Right lobe of liver (tissue), 4 donors: Measurements from ENCODE around the gene RABEP2.

Source experiments
- POLR2A ChIP-seq: fragments of 450-650 bp; IDR thresholded peaks from one replicate; pipeline ENCODE4 v1.6.1; 2017; ENCODE audit warnings: antibody characterized with exemption, mild to moderate bottlenecking
- TF ChIP-seq, protein P1 (sequence below), 4 donors: fragments of 200-600 bp in 3 of 4; fragments of 450-650 bp in 1 of 4; IDR thresholded peaks; one replicate each; pipeline versions ENCODE4 v1.5.1 to v1.8.0; 2016 to 2022; ENCODE audit warnings: antibody characterized with exemption in 4 of 4, mild to moderate bottlenecking in 2 of 4
- donor health status: DM: no; HTN: no; CAD: no.
- donor health status: DM: no; HTN: no; CAD: no.
- donor health status: DM: no; HTN: yes; CAD: no.

DNA sequence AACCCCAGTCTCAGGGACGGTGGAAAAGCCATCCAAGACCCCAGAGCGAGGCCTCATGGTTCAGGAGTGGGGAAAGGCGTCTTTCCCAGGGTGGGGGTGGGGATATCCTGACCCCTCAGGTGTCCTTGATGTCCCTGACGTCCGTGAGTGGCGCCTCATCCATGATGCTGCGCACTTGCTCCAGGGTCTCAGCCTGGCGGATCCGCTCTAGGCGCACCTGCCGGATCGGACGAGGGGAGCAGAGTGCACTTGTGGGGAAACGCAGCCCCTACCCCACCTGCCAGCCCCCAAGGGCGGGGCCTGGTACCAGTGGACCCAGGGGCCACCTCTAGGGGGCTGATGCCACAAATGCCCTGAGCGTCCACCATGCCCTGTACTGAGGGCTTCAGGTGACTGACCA lies 20.2 kb downstream of the RABEP2 start:
- TF ChIP-seq, protein P1, sequence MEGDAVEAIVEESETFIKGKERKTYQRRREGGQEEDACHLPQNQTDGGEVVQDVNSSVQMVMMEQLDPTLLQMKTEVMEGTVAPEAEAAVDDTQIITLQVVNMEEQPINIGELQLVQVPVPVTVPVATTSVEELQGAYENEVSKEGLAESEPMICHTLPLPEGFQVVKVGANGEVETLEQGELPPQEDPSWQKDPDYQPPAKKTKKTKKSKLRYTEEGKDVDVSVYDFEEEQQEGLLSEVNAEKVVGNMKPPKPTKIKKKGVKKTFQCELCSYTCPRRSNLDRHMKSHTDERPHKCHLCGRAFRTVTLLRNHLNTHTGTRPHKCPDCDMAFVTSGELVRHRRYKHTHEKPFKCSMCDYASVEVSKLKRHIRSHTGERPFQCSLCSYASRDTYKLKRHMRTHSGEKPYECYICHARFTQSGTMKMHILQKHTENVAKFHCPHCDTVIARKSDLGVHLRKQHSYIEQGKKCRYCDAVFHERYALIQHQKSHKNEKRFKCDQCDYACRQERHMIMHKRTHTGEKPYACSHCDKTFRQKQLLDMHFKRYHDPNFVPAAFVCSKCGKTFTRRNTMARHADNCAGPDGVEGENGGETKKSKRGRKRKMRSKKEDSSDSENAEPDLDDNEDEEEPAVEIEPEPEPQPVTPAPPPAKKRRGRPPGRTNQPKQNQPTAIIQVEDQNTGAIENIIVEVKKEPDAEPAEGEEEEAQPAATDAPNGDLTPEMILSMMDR (IDR thresholded peaks at IDR 0.05), result no peak
- no peak for TF ChIP-seq POLR2A
